Mononuclear cell (primary cell): Measurements from ENCODE around the gene LRBA. TPM values are rescaled to one million over a fixed set of nuclear protein-coding genes. Genes with fewer than 3 reads are reported as not detected.

ENCODE experiments used
- H3K27me3 ChIP-seq: 2 replicates; pipeline ENCODE4 v1.6.0; 2011; ENCODE audit warnings: low read length, control low read depth; ENCODE audit not compliant: insufficient read depth
- H3K4me1 ChIP-seq: 2 replicates; pipeline ENCODE4 v1.5.1; 2011; ENCODE audit warnings: mild to moderate bottlenecking, low read length, control low read depth; ENCODE audit not compliant: insufficient read depth
- H3K4me3 ChIP-seq: 2 replicates; pipeline ENCODE4 v1.5.1; 2011; ENCODE audit warnings: mild to moderate bottlenecking, low read length, moderate library complexity
- H3K9me3 ChIP-seq: 2 replicates; pipeline ENCODE4 v1.5.1; 2011; ENCODE audit warnings: low read depth, mild to moderate bottlenecking, control low read depth, low read length
- total RNA-seq: library from RNA; depleted of rRNA; stranded (reverse); fragments of >200 nt; gene quantifications from one replicate; pipeline ENCODE4 v1.2.3, GENCODE V29; 2012

LRBA gene
- total RNA-seq, 1 donor = 96.0 TPM

- no peaks in the 10 kb centered on the region for H3K4me1 ChIP-seq
- no peaks in the 10 kb centered on the region for H3K27me3 ChIP-seq
- H3K9me3 ChIP-seq = no peaks in the 10 kb centered on the region
- H3K4me3 ChIP-seq = no peak overlapping the region
Measured at GRCh38 chr4:150817017-150817416, 198.1 kb downstream of the LRBA start.

- no peak overlapping the region for H3K4me3 ChIP-seq
- H3K4me1 ChIP-seq = no peaks in the 10 kb centered on the region
- H3K27me3 ChIP-seq = no peaks in the 10 kb centered on the region
- H3K9me3 ChIP-seq = no peaks in the 10 kb centered on the region
Measured at GRCh38 chr4:150816491-150816890, 198.6 kb downstream of the LRBA start.

GRCh38 chr4:150814873-150815272 lies 200.2 kb downstream of the LRBA start:
- Histone ChIP-seq H3K4me3 (no peak overlapping the region), H3K9me3 (no peaks in the 10 kb centered on the region), H3K27me3 (no peaks in the 10 kb centered on the region), H3K4me1 (no peaks in the 10 kb centered on the region)

GRCh38 chr4:150805183-150806025 lies 209.7 kb downstream of the LRBA start:
- Histone ChIP-seq H3K27me3 (no peaks in the 10 kb centered on the region), H3K4me3 (no peak overlapping the region), H3K4me1 (no peaks in the 10 kb centered on the region), H3K9me3 (no peaks in the 10 kb centered on the region)

GRCh38 chr4:150801833-150802232 lies 213.3 kb downstream of the LRBA start:
- Histone ChIP-seq H3K4me1 (no peaks in the 10 kb centered on the region), H3K27me3 (no peaks in the 10 kb centered on the region), H3K4me3 (no peak overlapping the region), H3K9me3 (no peaks in the 10 kb centered on the region)

- no peaks in the 10 kb centered on the region for H3K4me1 ChIP-seq
- H3K4me3 ChIP-seq = no peak overlapping the region
- no peaks in the 10 kb centered on the region for H3K27me3 ChIP-seq
- H3K9me3 ChIP-seq = no peaks in the 10 kb centered on the region
Measured at GRCh38 chr4:150799207-150799606, 215.9 kb downstream of the LRBA start.

- Histone ChIP-seq H3K4me3 (no peak overlapping the region), H3K27me3 (no peaks in the 10 kb centered on the region), H3K4me1 (no peaks in the 10 kb centered on the region), H3K9me3 (no peaks in the 10 kb centered on the region)
Measured at GRCh38 chr4:150794706-150795105, 220.4 kb downstream of the LRBA start.

GRCh38 chr4:150789864-150790263 lies 225.2 kb downstream of the LRBA start:
- Histone ChIP-seq H3K4me3 (no peak overlapping the region), H3K9me3 (no peaks in the 10 kb centered on the region), H3K27me3 (no peaks in the 10 kb centered on the region), H3K4me1 (no peaks in the 10 kb centered on the region)

GRCh38 chr4:150784939-150785338 lies 230.1 kb downstream of the LRBA start:
- no peaks in the 10 kb centered on the region for H3K9me3 ChIP-seq
- H3K27me3 ChIP-seq = no peaks in the 10 kb centered on the region
- H3K4me1 ChIP-seq = no peaks in the 10 kb centered on the region
- no peak overlapping the region for H3K4me3 ChIP-seq

GRCh38 chr4:150784305-150784704 lies 230.8 kb downstream of the LRBA start:
- Histone ChIP-seq H3K4me3 (no peak overlapping the region), H3K4me1 (no peaks in the 10 kb centered on the region), H3K9me3 (no peaks in the 10 kb centered on the region), H3K27me3 (no peaks in the 10 kb centered on the region)

- H3K4me3 ChIP-seq = no peak overlapping the region
- H3K27me3 ChIP-seq = no peaks in the 10 kb centered on the region
- no peaks in the 10 kb centered on the region for H3K9me3 ChIP-seq
- H3K4me1 ChIP-seq = no peaks in the 10 kb centered on the region
Measured at GRCh38 chr4:150782921-150783320, 232.2 kb downstream of the LRBA start.

- no peak overlapping the region for H3K4me3 ChIP-seq
- H3K4me1 ChIP-seq = no peaks in the 10 kb centered on the region
- H3K9me3 ChIP-seq = no peaks in the 10 kb centered on the region
- H3K27me3 ChIP-seq = no peaks in the 10 kb centered on the region
Measured at GRCh38 chr4:150782311-150782710, 232.8 kb downstream of the LRBA start.

- H3K9me3 ChIP-seq = no peaks in the 10 kb centered on the region
- H3K4me3 ChIP-seq = no peak overlapping the region
- H3K4me1 ChIP-seq = no peaks in the 10 kb centered on the region
- no peaks in the 10 kb centered on the region for H3K27me3 ChIP-seq
Measured at GRCh38 chr4:150781191-150781590, 233.9 kb downstream of the LRBA start.

- Histone ChIP-seq H3K27me3 (no peaks in the 10 kb centered on the region), H3K4me1 (no peaks in the 10 kb centered on the region), H3K4me3 (no peak overlapping the region), H3K9me3 (no peaks in the 10 kb centered on the region)
Measured at GRCh38 chr4:150779707-150780106, 235.4 kb downstream of the LRBA start.

- Histone ChIP-seq H3K4me3 (no peak overlapping the region), H3K27me3 (no peaks in the 10 kb centered on the region), H3K9me3 (no peaks in the 10 kb centered on the region), H3K4me1 (no peaks in the 10 kb centered on the region)
Measured at GRCh38 chr4:150773729-150774449, 241.2 kb downstream of the LRBA start.

GRCh38 chr4:150773032-150773431 lies 242.1 kb downstream of the LRBA start:
- H3K4me3 ChIP-seq = no peak overlapping the region
- no peaks in the 10 kb centered on the region for H3K4me1 ChIP-seq
- H3K9me3 ChIP-seq = no peaks in the 10 kb centered on the region
- no peaks in the 10 kb centered on the region for H3K27me3 ChIP-seq
